HEK293T (cell line): Measurements from ENCODE around the gene DGKQ.
"Not testable (repeated sequence)": the region's sequence is repeated elsewhere in the genome, so short reads cannot be mapped to it uniquely, and the experiment has no call there.

ENCODE experiments used
- CTCF ChIA-PET: fragments of 350-600 bp; formaldehyde crosslinking; extraction: SDS; loops from one replicate; lab custom pipeline; 2021; ENCODE audit warnings: antibody characterized with exemption, inconsistent platforms; lab: Yijun Ruan, JAX
- POLR2A ChIA-PET: fragments of 350-600 bp; formaldehyde crosslinking; extraction: SDS; loops from one replicate; lab custom pipeline; 2020; ENCODE audit warnings: antibody characterized with exemption, inconsistent platforms; lab: Yijun Ruan, JAX
- DNase-seq: peaks from one replicate; pipeline ENCODE4 v3.0.0; 2012; ENCODE audit warnings: mixed read lengths; ENCODE audit errors: extremely low spot score
- ARNT ChIP-seq: fragments of 450-650 bp; IDR thresholded peaks from 2 replicates; pipeline ENCODE4 v1.6.1; 2017; ENCODE audit warnings: mild to moderate bottlenecking
- BHLHE40 ChIP-seq: fragments of 450-650 bp; IDR thresholded peaks from 2 replicates; pipeline ENCODE4 v1.6.1; 2016; ENCODE audit warnings: mild to moderate bottlenecking, moderate library complexity, borderline replicate concordance
- CTBP1 ChIP-seq: fragments of 450-650 bp; IDR thresholded peaks from 2 replicates; pipeline ENCODE4 v1.6.1; 2016; ENCODE audit warnings: borderline replicate concordance
- ELF4 ChIP-seq: fragments of 450-650 bp; IDR thresholded peaks from 2 replicates; pipeline ENCODE4 v1.6.1; 2017; ENCODE audit warnings: antibody characterized with exemption
- FOXA1 ChIP-seq: fragments of 450-650 bp; IDR thresholded peaks from 2 replicates; pipeline ENCODE4 v1.6.1; 2016; ENCODE audit warnings: mild to moderate bottlenecking
- FOXK2 ChIP-seq: fragments of 450-650 bp; IDR thresholded peaks from 2 replicates; pipeline ENCODE4 v1.6.1; 2016; ENCODE audit warnings: mild to moderate bottlenecking
- HDGF ChIP-seq: fragments of 450-650 bp; IDR thresholded peaks from 2 replicates; pipeline ENCODE4 v1.6.1; 2017; ENCODE audit warnings: antibody characterized with exemption, borderline replicate concordance
- L3MBTL2 ChIP-seq: fragments of 450-650 bp; conservative IDR thresholded peaks from 2 replicates; pipeline ENCODE4 v1.6.1; 2016; ENCODE audit warnings: mild to moderate bottlenecking
- LEF1 ChIP-seq: fragments of 450-650 bp; IDR thresholded peaks from 2 replicates; pipeline ENCODE4 v1.6.1; 2017; ENCODE audit warnings: mild to moderate bottlenecking, borderline replicate concordance
- NFRKB ChIP-seq: fragments of 450-650 bp; IDR thresholded peaks from 2 replicates; pipeline ENCODE4 v1.6.1; 2016; ENCODE audit warnings: mild to moderate bottlenecking, moderate library complexity
- SP1 ChIP-seq: fragments of 450-650 bp; IDR thresholded peaks from 2 replicates; pipeline ENCODE4 v1.6.1; 2017
- SUZ12 ChIP-seq: fragments of 450-650 bp; IDR thresholded peaks from 2 replicates; pipeline ENCODE4 v1.6.1; 2016; ENCODE audit warnings: mild to moderate bottlenecking
- TARDBP ChIP-seq: fragments of 450-650 bp; IDR thresholded peaks from 2 replicates; pipeline ENCODE4 v1.6.1; 2016
- ZNF384 ChIP-seq: fragments of 450-650 bp; IDR thresholded peaks from 2 replicates; pipeline ENCODE4 v1.6.1; 2016
- TF ChIP-seq, protein P1 (sequence below): fragments of 450-650 bp; IDR thresholded peaks from 2 replicates; pipeline ENCODE4 v1.6.1; 2016

DGKQ gene

GRCh38 chr4:925771-926500 lies 47.4 kb downstream of the DGKQ start:
- TF ChIP-seq ELF4 (no peak), BHLHE40 (no peak), HDGF (no peak)
- TF ChIP-seq, protein P1, sequence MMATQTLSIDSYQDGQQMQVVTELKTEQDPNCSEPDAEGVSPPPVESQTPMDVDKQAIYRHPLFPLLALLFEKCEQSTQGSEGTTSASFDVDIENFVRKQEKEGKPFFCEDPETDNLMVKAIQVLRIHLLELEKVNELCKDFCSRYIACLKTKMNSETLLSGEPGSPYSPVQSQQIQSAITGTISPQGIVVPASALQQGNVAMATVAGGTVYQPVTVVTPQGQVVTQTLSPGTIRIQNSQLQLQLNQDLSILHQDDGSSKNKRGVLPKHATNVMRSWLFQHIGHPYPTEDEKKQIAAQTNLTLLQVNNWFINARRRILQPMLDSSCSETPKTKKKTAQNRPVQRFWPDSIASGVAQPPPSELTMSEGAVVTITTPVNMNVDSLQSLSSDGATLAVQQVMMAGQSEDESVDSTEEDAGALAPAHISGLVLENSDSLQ, result no peak
- DNase-seq, result no peak
- CTCF ChIA-PET, result interaction anchor here (0.7 to 1.0 kb wide), 2 partner anchors 13 to 29 kb away, joined by 3 to 4 read pairs; no protein-coding TSS in a partner anchor
- POLR2A ChIA-PET, result no interaction called here

- CTCF ChIA-PET, result no interaction called here
- no peak for DNase-seq
- TF ChIP-seq SP1 (no peak), HDGF (no peak), SUZ12 (no peak), CTBP1 (no peak)
- POLR2A ChIA-PET, result no interaction called here
These were observed 48.2 kb downstream of the DGKQ start for GRCh38 chr4:925171-925570.

DNA sequence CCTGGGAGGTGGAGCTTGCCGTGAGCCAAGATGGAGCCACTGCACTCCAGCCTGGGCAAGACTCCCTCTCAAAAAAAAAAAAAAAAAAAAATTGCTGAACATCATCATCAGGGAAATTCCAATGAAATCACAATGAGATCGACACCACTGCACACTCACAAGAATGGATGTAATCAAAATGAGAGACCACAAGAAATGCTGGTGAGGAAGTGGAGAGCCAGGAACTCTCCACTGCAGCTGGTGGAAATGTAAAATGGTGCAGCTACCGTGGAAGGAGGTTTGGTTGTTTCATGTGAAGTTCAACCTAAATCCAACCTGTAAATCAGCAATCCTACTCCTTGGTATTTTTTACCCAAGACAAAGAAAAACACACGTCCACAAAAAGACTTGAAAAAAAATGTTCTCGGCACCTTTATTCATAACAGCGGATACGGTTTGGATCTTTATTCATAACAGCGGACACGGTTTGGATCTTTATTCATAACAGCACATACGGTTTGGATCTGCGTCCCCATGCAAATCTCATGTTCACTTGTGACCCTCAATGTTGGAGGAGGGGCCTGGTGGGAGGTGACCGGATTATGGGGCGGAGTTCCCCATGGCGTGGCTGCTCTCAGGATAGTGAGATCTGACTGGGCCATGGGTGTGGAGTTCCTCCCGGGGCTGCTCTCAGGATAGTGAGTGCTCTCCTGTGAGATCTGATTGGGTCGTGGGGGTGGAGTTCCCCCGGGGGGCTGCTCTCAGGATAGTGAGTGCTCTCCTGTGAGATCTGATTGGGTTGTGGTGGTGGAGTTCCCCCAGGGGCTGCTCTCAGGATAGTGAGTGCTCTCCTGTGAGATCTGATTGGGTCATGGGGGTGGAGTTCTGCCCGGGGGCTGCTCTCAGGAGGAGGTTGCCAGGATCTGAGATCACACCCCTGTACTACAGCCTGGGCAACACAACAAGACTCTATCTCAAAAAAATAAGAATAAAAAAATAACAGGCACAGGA lies 49.0 kb downstream of the DGKQ start:
- no peak for TF ChIP-seq FOXK2
- CTCF ChIA-PET, result no interaction called here
- POLR2A ChIA-PET, result no interaction called here
- no peak for DNase-seq

DNA sequence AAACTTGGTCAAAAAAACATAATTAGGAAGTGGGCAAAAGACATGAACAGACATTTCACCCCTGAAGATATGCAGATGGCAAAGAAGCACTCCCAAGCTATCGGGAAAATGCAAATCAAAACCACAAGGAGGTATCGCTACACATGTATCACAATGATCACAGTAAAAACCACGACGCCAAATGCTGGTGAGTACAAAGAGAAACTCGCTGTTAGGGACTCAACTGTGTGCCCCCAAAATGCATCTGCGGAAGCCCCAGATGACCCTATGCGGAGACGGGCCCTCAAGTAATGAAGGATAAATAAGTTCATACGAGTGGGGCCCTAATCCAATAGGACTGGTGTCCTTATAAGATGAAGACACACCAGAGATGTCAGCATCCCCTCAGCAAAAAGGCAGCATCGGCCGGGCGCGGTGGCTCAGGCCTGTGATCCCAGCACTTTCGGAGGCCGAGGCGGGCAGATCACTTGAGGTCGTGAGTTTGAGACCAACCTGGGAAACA lies 51.5 kb downstream of the DGKQ start:
- POLR2A ChIA-PET, result no interaction called here
- CTCF ChIA-PET, result no interaction called here
- TF ChIP-seq LEF1 (no peak), L3MBTL2 (no peak), FOXA1 (no peak), NFRKB (no peak), ARNT (no peak), ELF4 (no peak), SUZ12 (no peak), CTBP1 (no peak), ZNF384 (no peak), SP1 (no peak), HDGF (no peak)
- TF ChIP-seq, protein P1, result no peak
- no peak for DNase-seq

GRCh38 chr4:919004-919680 lies 54.2 kb downstream of the DGKQ start:
- DNase-seq, POLR2A ChIA-PET, CTCF ChIA-PET: not testable (repeated sequence)

DNA sequence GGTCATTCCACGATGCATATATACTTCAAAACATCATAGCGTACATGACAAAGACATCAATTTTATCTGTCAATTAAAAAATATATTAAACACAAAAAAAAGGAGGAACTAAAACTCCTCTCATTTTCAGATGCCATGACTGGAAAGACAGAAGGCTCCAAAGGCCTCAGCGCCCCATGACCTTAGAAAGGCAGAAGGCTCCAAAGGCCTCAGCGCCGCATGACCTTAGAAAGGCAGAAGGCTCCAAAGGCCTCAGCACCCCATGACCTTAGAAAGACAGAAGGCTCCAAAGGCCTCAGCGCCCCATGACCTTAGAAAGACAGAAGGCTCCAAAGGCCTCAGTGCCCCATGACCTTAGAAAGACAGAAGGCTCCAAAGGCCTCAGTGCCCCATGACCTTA lies 54.8 kb downstream of the DGKQ start:
- DNase-seq, POLR2A ChIA-PET, CTCF ChIA-PET: not testable (repeated sequence)

- ChIA-PET POLR2A (no interaction called here), CTCF (no interaction called here)
- no peak for DNase-seq
- no peak for TF ChIP-seq HDGF
- no peak for TF ChIP-seq NFRKB
- TF ChIP-seq FOXA1, result no peak
- no peak for TF ChIP-seq BHLHE40
- TF ChIP-seq SP1, result no peak
- no peak for TF ChIP-seq ELF4
- no peak for TF ChIP-seq ARNT
- no peak for TF ChIP-seq CTBP1
- TF ChIP-seq, protein P1, result no peak
- TF ChIP-seq FOXK2, result no peak
- no peak for TF ChIP-seq TARDBP
- no peak for TF ChIP-seq L3MBTL2
- no peak for TF ChIP-seq ZNF384
These were observed 55.4 kb downstream of the DGKQ start for GRCh38 chr4:917992-918391.
